EL (cell line): ENCODE measurements around the gene HIP1R.

Experiments used
- DNase-seq: peaks from one replicate; pipeline ENCODE4 v3.0.0-alpha.2; 2016

The HIP1R gene

DNA sequence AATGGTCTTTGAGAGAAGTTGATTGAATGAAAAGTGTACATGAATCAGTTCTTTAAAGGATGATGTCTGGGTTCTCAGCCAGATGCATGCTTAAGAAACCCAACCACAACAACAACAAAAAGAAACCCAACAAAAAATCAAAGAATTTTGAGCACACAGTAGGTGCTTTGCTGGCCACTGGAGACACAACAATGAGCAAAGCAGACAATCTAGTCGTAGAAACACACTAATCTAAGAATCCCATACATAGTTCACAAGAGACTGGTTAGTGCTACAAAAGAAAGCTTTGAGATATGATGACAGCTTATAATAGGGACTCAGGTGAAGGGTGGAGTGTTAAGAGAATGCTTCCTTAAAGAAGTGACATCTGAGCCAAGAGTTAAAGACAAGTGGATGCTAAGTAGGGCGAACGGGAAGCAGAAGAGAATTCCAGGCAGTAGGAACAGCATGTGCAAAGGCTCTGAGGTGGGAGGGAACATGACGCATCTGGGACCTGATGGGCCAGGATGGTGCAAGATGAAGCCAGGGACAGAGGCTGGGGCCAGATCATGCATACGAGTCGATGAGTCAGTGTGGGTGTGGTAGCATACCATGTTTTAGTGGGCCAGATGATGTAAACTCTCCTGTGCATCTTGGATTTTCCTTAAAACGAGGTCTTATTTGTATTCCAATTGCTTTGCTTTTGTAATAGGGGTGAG lies 4.6 kb upstream of the HIP1R start:
- peak; percentile 89 for DNase-seq

DNA sequence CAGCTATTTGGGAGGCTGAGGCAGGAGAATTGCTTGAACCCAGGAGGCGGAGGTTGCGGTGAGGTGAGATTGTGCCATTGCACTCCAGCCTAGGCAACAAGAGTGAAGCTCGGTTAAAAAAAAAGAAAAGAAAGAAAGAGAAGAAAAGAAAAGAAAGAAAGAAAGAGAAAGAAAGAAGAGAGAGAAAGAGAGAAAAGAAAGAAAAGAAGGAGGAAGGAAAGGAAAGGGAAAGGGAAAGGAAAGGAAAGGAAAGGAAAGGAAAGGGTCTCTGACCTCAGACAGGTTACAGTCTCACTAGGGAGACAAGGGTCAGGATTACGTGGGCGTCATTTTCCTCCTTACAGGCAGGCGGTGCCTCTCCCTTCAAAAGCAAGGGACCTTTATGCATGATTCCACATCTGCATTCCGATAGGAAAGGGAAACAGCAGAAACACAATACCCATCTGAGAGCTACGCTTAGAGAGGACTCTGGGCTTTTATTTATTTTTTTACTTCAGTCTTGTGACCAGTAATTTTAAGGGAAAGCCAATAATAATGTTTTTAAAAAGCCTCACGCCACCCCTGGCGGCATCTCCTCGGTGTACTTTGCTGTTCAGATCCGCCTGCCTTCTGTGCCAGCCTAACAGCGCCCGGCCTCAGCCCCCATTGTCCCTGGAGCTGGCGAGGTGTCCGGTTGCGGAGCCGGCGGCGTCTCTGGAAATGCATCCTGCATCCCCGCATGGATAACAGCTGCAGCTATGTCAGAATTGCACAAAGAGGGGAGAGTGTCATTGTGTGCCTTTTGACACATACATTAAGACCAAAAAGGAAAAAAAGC lies 945 bp upstream of the HIP1R start:
- DNase-seq, result peak; percentile 55

- no peak for DNase-seq
Observed at GRCh38 chr12:122835750-122836026, 431 bp downstream of the HIP1R start.

GRCh38 chr12:122836027-122836921 lies 1.0 kb downstream of the HIP1R start:
- peak; percentile 45 for DNase-seq

GRCh38 chr12:122837306-122838265 lies 2.3 kb downstream of the HIP1R start:
- no peak for DNase-seq

DNA sequence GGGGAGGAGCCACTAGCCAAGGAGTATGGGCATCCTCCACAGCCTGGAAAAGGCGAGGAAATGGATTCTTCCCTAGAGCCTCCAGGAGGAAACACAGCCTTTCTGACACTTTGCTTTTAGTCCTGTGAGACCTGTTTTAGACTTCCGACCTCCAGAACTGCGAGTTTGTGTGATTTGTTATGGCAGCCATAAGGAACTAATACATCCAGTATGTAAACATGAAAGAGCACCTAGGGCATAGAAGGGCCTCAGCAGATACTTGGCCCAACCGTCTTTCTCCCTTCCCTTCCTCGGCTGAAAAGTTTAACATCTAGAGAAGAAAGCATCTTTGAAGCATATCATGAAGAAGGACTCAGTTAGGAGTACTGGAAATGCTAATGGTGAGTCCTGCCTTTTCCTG lies 3.6 kb downstream of the HIP1R start:
- no peak for DNase-seq

- DNase-seq, result peak; percentile 36
Observed at GRCh38 chr12:122839907-122840554, 4.8 kb downstream of the HIP1R start.

GRCh38 chr12:122840580-122841513 lies 5.6 kb downstream of the HIP1R start:
- no peak for DNase-seq

DNA sequence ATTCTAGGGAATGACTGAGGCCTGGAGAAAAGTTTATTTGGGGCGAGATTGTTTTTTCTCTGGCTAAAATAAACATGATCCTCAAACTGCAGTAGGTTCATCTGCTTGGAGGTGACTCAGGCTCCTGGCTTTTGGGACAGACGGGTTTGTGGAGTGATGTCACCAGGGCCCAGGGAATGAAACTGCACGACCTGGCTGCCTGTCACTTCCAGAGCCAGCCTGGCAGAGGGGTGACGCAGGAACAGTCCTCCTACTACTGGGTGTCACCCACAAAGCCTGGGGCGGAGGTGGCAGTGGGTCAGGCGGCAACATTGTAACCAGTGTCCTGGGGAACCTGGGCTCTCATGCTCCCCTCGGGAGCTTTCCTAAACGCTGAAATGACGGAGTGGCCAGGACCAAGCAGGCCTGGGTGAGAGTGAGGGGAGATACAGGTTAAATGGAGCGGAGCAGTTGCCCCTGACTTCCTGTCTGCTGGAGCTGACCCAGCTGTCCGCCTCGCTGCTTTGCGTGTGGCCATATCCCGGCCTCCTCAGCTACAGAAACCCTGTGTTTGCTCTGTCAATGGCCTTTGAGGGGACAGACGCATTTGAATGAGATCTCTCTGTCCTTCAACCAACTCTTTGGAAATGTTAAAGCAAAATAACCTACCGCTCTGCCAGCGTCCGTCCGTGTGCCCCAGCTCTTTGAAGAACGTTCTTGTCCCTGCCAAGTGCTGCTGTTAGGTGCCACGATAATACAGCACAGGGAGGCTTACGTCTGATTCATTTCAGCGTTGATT lies 6.5 kb downstream of the HIP1R start:
- peak; percentile 78 for DNase-seq

DNA sequence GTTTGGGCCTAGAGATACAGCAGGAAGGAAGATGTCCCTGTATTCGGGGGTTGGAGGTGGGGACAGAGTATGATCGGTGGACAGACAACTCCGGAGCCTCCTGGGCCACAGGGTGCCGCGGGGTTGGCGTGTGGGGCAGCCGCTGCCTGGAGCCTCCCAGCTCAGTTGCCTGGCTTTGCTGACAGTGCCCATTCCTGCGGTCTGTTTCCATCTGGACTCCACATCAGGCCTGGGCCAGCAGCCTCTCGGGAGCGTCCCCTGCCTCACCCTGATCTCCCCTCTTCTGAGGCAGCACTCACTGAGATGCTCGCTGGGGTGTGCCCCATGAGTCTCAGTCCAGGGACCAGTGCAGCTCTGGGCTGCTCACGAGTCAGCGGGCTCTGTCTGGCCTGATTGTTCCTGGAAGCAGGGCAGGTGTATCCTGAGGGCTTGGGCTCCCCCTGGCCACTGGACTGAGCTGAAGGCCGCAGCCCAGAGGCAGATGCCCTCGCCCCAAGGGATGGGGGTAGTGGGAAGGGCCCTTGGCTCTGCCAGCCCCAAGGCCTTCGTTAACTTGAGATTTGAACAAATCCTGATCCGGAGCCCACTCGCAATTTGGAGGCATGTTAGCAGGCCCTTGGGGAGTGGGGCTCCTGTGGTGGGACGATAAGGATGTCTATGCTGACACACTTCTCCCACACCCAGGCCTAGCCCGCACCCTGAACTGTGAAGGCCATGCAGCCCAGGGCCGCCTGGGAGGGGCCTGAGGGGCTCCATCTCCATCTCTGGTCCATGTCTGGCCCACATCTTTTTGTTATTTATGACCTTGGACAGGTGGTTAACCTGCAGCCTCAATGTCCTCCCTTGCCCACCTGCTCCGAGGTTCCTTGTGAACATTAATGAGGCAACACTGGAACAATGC lies 7.5 kb downstream of the HIP1R start:
- DNase-seq, result no peak

DNA sequence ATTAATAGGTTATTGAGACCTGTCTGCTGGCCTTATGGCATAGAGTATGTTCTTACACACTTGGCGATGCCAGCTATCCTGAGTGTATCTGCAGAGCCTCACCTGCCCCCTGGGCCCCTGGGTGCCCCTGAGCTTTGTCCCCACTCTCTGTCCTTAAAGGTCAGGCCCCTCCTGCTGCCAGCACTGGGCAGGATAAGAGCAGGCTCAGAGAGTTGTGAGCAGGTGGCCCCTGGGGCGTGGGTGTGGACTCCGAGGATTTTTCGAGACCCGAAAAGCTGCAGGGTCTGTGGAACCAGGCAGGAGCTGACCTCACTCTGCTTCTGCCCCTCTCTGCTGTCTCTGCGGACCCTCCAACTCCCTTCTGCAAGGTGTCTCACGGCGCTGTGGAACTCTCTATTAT lies 8.2 kb downstream of the HIP1R start:
- DNase-seq, result no peak

- no peak for DNase-seq
Observed at GRCh38 chr12:122844366-122844971, 9.2 kb downstream of the HIP1R start.

- no peak for DNase-seq
Observed at GRCh38 chr12:122845041-122845864, 10.0 kb downstream of the HIP1R start.

DNA sequence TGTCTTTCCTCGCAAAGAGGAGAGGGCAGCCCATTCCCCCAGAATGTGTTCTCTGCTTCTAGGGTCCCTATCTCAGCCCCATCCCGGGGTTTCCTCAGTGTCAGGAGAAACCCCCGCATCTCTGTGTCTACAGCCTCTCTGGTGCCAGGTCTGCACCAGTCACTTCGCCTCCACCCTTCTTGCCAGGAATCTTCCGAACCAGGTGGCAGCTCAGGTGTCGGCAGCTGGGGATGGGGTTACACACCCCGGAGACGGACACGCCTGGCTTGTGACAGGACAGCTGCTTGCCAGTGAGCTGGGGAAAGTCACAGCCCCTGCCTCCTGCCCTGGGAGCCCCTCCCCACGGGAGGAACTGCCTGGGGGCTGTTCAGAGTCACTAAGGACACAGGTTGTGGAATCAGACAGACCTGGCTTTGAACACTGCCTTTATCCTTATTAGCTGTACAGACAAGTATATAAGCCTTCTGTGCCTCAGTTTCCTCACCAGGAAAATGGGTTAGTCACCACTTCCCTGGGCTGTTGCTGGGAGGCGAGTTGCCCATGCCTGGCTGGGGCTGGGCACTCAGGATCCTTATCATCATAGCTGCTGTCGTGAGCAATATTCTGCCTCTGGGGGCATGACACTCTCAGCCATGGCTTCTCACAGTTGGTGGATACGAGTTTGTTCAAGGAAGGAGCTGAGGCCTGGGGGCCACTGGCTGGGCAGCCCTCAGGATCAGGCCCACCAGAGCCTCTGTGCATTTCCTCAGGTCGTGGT lies 10.8 kb downstream of the HIP1R start:
- DNase-seq, result no peak

GRCh38 chr12:122846622-122847515 lies 11.6 kb downstream of the HIP1R start:
- no peak for DNase-seq

- no peak for DNase-seq
Observed at GRCh38 chr12:122847516-122847836, 12.2 kb downstream of the HIP1R start.
